Testis (tissue), 3 donors: Measurements from ENCODE around the gene TOX3. TPM values are rescaled to one million over a fixed set of nuclear protein-coding genes. Genes with fewer than 3 reads are reported as not detected.

Experiments
- DNase-seq: peaks from one replicate; pipeline ENCODE4 v3.0.0-alpha.2; 2019
- H3K27ac ChIP-seq, 2 donors: fragments of 200-600 bp; sonication (generic); one replicate each; pipeline ENCODE4 v1.5.1; 2019
- H3K27me3 ChIP-seq: fragments of 200-600 bp; sonication (generic); one replicate; pipeline ENCODE4 v1.5.1; 2019
- H3K36me3 ChIP-seq: fragments of 200-600 bp; sonication (generic); one replicate; pipeline ENCODE4 v1.5.1; 2017; ENCODE audit warnings: low read depth; ENCODE audit errors: missing control alignments
- H3K4me1 ChIP-seq: fragments of 200-600 bp; sonication (generic); one replicate; pipeline ENCODE4 v1.5.1; 2019
- H3K4me3 ChIP-seq, 2 donors: fragments of 200-600 bp; sonication (generic); one replicate each; pipeline ENCODE4 v1.5.1; 2017 to 2019
- H3K9me3 ChIP-seq: fragments of 200-600 bp; sonication (generic); one replicate; pipeline ENCODE4 v1.5.1; 2017
- CTCF ChIP-seq, 3 experiments: fragments of 450-650 bp in 2 of 3; fragments of 200-600 bp in 1 of 3; sonication (generic) in 1 of 3; IDR thresholded peaks; one replicate each; pipeline ENCODE4 v1.5.1; 2016 to 2019; ENCODE audit warnings: antibody characterized with exemption in 3 of 3, mild to moderate bottlenecking in 2 of 3, moderate library complexity in 1 of 3
- POLR2A ChIP-seq: fragments of 450-650 bp; IDR thresholded peaks from one replicate; pipeline ENCODE4 v1.6.1; 2017; ENCODE audit warnings: antibody characterized with exemption, mild to moderate bottlenecking, moderate library complexity
- WGBS, 2 donors: methylation state at CpG; one replicate each; pipeline ENCODE4 v1.1.5; 2018; 5-methylcytosine and 5-hydroxymethylcytosine counted together
- intact Hi-C: fragments of 100-400 bp; cut with DNase I; formaldehyde crosslinking; loops from one replicate; pipeline ENCODE4 v1.15.1; 2023; ENCODE audit warnings: low total_unique reads
- polyA plus RNA-seq: library from polyadenylated mRNA; stranded (reverse); fragments of 350-450 nt; fragmentation: Illumina TruSeq; extraction: RNeasy Lipid Tissue Mini Kit (QIAGEN cat#74804); gene quantifications from one replicate; pipeline ENCODE4 v1.2.3, GENCODE V29; 2014; ENCODE audit warnings: low read depth, low replicate concordance; ENCODE audit not compliant: insufficient read depth
- total RNA-seq, 2 donors: library from RNA; depleted of rRNA; stranded (reverse); fragments of >200 nt; gene quantifications; one replicate each; pipeline ENCODE4 v1.2.3, GENCODE V29; 2016

Gene TOX3
- total and polyA plus RNA-seq, 3 donors from 2014 or later = 0.25 to 1.1 (median 0.87) TPM

GRCh38 chr16:52526116-52526828, 20.7 kb downstream of the TOX3 start:
- no peak overlapping the region for H3K4me3 ChIP-seq
- H3K36me3 ChIP-seq = no peaks in the 10 kb centered on the region
- WGBS, 2 donors = 58 to 71% methylated on average over 8 of the region's 8 CpGs
- intact Hi-C loops = no loop called here
- no peaks in the 10 kb centered on the region for H3K27me3 ChIP-seq
- TF ChIP-seq CTCF (IDR thresholded peaks at IDR 0.05) (no peak), POLR2A (no peak)
- H3K4me1 ChIP-seq = no peaks in the 10 kb centered on the region
- no peaks in the 10 kb centered on the region for H3K9me3 ChIP-seq
- H3K27ac ChIP-seq = no peak overlapping the region
- DNase-seq = no peak

- no peaks in the 10 kb centered on the region for H3K4me1 ChIP-seq
- H3K27me3 ChIP-seq = no peaks in the 10 kb centered on the region
- whole genome bisulfite sequencing, 2 donors = 90% methylated on average over 6 of the region's 6 CpGs
- intact Hi-C loops = no loop called here
- DNase-seq = no peak
- H3K36me3 ChIP-seq = no peaks in the 10 kb centered on the region
- no peaks in the 10 kb centered on the region for H3K9me3 ChIP-seq
- no peak overlapping the region for H3K4me3 ChIP-seq
- TF ChIP-seq POLR2A (no peak), CTCF (IDR thresholded peaks at IDR 0.05) (no peak)
- H3K27ac ChIP-seq = no peak overlapping the region
Observed at GRCh38 chr16:52521570-52521969, 25.4 kb downstream of the TOX3 start.

- Histone ChIP-seq H3K4me3 (no peak overlapping the region), H3K27me3 (no peaks in the 10 kb centered on the region), H3K9me3 (no peaks in the 10 kb centered on the region), H3K27ac (no peak overlapping the region), H3K4me1 (no peaks in the 10 kb centered on the region), H3K36me3 (no peaks in the 10 kb centered on the region)
- intact Hi-C loops = no loop called here
- WGBS, 2 donors = 89 to 90% methylated on average over 5 of the region's 5 CpGs
- TF ChIP-seq CTCF (IDR thresholded peaks at IDR 0.05) = no peak
- no peak for TF ChIP-seq POLR2A
- DNase-seq = no peak
Observed at GRCh38 chr16:52518884-52519283, 28.1 kb downstream of the TOX3 start.

GRCh38 chr16:52515068-52515671, 31.8 kb downstream of the TOX3 start:
- Histone ChIP-seq H3K27ac (no peak overlapping the region), H3K36me3 (no peaks in the 10 kb centered on the region), H3K27me3 (no peaks in the 10 kb centered on the region), H3K4me3 (no peak overlapping the region), H3K9me3 (no peaks in the 10 kb centered on the region), H3K4me1 (no peaks in the 10 kb centered on the region)
- no peak for DNase-seq
- WGBS, 2 donors = 87 to 90% methylated on average over 4 of the region's 4 CpGs
- intact Hi-C loops = no loop called here
- TF ChIP-seq CTCF (IDR thresholded peaks at IDR 0.05) (no peak), POLR2A (no peak)
